RWPE1 (cell line): Measurements from ENCODE around the gene COL9A2.
A peak's percentile ranks its signal among the peaks of the same experiment; 100 is the strongest.

Experiments
- CTCF ChIA-PET: fragments of 350-600 bp; sonication (Branson Sonifier 250); formaldehyde crosslinking; extraction: SDS; loops from one replicate; lab custom pipeline; 2021; lab: Yijun Ruan, JAX
- POLR2A ChIA-PET: fragments of 400-600 bp; formaldehyde crosslinking; extraction: SDS; loops from one replicate; lab custom pipeline; 2020; ENCODE audit warnings: antibody characterized with exemption; ENCODE audit not compliant: low non-redundant PET; lab: Yijun Ruan, JAX
- DNase-seq: peaks from one replicate; pipeline ENCODE4 v3.0.0; 2012; ENCODE audit warnings: low spot score
- H3K27ac ChIP-seq: fragments of 450-650 bp; 2 replicates; pipeline ENCODE4 v1.5.1; 2017
- CTCF ChIP-seq: fragments of 450-650 bp; conservative IDR thresholded peaks from 2 replicates; pipeline ENCODE4 v1.5.1; 2017; ENCODE audit warnings: low read depth, mild to moderate bottlenecking

The COL9A2 gene

GRCh38 chr1:40276122-40276521 is 41.0 kb downstream of the COL9A2 start:
- CTCF ChIA-PET, result no interaction called here
- POLR2A ChIA-PET, result no interaction called here
- DNase-seq, result no peak
- no peak overlapping the region for H3K27ac ChIP-seq
- no peak for TF ChIP-seq CTCF

GRCh38 chr1:40274331-40274730 is 42.8 kb downstream of the COL9A2 start:
- CTCF ChIA-PET, result interaction anchor here (0.7 kb wide), 1 partner anchor 62 kb away, joined by 6 read pairs; no protein-coding TSS in a partner anchor
- POLR2A ChIA-PET, result no interaction called here
- TF ChIP-seq CTCF, result no peak
- no peak overlapping the region for H3K27ac ChIP-seq
- DNase-seq, result no peak

GRCh38 chr1:40273547-40274166 is 43.4 kb downstream of the COL9A2 start:
- no peak for DNase-seq
- no peak for TF ChIP-seq CTCF
- CTCF ChIA-PET, result interaction anchor here (0.7 kb wide), 1 partner anchor 62 kb away, joined by 6 read pairs; no protein-coding TSS in a partner anchor
- POLR2A ChIA-PET, result no interaction called here
- H3K27ac ChIP-seq, result no peak overlapping the region

- POLR2A ChIA-PET, result no interaction called here
- DNase-seq, result no peak
- no peak overlapping the region for H3K27ac ChIP-seq
- CTCF ChIA-PET, result interaction anchor here (0.5 kb wide), 1 partner anchor 143 kb away, joined by 3 read pairs; no protein-coding TSS in a partner anchor
- no peak for TF ChIP-seq CTCF
Observed at GRCh38 chr1:40272653-40273213, 44.4 kb downstream of the COL9A2 start.

GRCh38 chr1:40270152-40270834 is 46.8 kb downstream of the COL9A2 start:
- POLR2A ChIA-PET, result no interaction called here
- CTCF ChIA-PET, result no interaction called here
- no peak overlapping the region for H3K27ac ChIP-seq
- TF ChIP-seq CTCF, result no peak
- DNase-seq, result peak; percentile 15

- no peak for TF ChIP-seq CTCF
- ChIA-PET CTCF (interaction anchor here (0.5 to 0.7 kb wide), 2 partner anchors 17 to 68 kb away, joined by 3 to 4 read pairs; no protein-coding TSS in a partner anchor), POLR2A (interaction anchor here (0.6 kb wide), 1 partner anchor 241 kb away, joined by 5 read pairs; no protein-coding TSS in a partner anchor)
- no peak for DNase-seq
- peak overlapping the region; percentile 69 for H3K27ac ChIP-seq
Observed at GRCh38 chr1:40268211-40268610, 48.9 kb downstream of the COL9A2 start.
